Stimulated activated CD8-positive, alpha-beta memory T cell treated with anti-CD3 and anti-CD28 coated beads, Interleukin-7, amount 100 ng/mL, for 4 hours (primary cell): ENCODE results near the gene GRIN3B.
"Not testable (repeated sequence)": the region's sequence is repeated elsewhere in the genome, so short reads cannot be mapped to it uniquely, and the experiment has no call there.

Experiments used
- DNase-seq, 2 donors: peaks; one replicate each; pipeline ENCODE4 v3.0.0-alpha.2; 2020; ENCODE audit warnings: low read depth in 2 of 2

The GRIN3B gene

DNA sequence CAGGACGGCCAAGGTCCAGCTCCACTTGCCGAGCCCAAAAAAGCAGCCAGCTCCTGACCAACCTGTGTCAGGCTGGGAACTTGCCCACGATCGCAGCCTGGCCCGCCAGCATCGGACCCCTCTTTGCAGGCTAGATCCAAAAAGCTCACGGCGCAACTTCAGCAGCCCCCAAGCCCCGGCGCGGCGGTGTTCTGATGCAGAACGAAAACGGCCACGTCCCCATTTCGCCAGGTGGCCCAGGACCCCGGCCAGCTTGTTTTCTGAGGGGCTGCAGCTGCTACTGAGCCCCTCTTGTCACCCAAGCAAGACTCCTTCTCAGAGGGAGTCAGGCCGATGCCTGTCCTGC, 19.4 kb downstream of the GRIN3B start:
- no peak for DNase-seq

GRCh38 chr19:1019980-1020867, 20.0 kb downstream of the GRIN3B start:
- no peak for DNase-seq

GRCh38 chr19:1020868-1021425, 20.7 kb downstream of the GRIN3B start, which contains the start of gene TMEM259:
Gene TMEM259 (minus strand): TSS chr19:1021123. CDS start chr19:1020996, 127 bp downstream.
- peak; percentile 97 to 98 for DNase-seq

DNA sequence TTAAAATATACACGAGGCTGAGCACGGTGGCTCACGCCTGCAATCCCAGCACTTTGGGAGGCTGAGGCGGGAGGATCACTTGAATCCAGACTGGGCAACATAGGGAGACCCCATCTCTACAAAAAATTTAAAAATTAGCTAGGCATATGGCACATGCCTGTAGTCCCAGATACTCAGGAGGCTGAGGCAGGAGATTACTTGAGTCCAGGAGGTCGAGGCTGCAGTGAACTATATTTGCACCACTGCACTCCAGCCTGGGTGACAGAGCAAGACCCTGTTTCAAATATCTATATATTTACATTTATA, 23.6 kb downstream of the GRIN3B start:
- not testable (repeated sequence) for DNase-seq

GRCh38 chr19:1025080-1025479, 24.9 kb downstream of the GRIN3B start:
- DNase-seq = not testable (repeated sequence)

DNA sequence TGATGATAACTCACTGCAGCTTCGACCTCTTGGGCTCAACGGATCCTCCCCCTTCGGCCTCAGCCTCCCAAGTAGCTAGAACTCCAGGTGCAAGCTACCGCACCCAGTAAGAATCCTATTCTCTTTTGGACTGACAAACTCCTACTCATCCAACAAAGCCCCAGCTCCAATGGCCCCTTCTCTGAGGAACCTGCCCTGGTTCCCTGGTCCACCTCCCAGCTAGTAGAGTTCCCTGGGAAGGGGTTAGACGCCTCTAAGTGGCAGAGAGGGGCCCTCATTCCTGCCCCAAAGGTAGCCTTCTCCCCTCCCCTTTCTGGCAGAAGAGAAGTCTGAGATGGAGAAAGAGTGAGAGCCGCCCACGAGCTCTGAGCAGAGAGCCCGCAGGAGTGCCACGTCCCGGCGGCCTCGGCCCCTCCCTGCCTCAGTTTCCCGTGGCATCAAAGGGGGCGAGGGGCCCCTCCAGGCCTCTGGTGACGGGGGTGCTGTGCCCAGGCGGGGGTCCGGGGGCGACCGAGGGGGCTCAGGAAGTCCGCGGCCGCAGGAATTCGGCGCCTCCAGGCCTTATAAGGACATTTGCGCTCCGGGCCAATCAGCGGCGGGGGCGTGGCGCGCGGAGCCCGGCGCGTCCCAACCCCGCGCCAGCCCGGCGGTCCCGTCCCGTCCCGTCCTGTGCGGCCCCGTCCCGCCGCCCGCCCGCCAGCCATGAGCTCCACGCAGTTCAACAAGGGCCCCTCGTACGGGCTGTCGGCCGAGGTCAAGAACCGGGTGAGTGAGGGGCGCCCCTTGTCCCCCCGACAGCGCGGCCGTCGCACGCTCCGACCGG, 26.0 kb downstream of the GRIN3B start, which contains the start of gene CNN2:
TSS of gene CNN2 (plus strand) at position 649 of the 823 bp plus-strand sequence. CDS start at position 703, 54 bp downstream.
- peak in 1 of 2 donors; percentile 59 for DNase-seq

GRCh38 chr19:1026783-1027649, 26.8 kb downstream of the GRIN3B start:
- DNase-seq = no peak

DNA sequence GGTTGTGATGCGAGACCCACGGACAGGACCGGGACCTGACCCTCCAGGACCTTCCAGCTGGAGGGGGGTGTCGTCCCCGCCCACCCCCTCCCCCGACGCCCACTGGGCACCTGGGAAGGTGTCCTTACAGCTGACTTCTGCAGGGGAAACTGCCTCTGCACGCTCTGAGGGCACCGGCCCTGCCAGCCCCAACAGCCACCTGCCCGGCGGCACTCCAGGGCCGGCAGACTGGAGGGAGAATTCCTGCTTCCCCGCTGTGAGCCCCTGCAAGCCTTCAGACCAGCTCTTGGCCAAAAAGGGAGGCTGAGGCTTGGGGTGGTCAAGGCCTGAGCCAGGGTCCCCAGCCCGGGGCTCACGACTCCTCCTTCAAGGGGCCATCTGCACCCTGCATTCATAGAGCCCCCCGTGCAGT, 27.4 kb downstream of the GRIN3B start:
- DNase-seq = no peak

DNA sequence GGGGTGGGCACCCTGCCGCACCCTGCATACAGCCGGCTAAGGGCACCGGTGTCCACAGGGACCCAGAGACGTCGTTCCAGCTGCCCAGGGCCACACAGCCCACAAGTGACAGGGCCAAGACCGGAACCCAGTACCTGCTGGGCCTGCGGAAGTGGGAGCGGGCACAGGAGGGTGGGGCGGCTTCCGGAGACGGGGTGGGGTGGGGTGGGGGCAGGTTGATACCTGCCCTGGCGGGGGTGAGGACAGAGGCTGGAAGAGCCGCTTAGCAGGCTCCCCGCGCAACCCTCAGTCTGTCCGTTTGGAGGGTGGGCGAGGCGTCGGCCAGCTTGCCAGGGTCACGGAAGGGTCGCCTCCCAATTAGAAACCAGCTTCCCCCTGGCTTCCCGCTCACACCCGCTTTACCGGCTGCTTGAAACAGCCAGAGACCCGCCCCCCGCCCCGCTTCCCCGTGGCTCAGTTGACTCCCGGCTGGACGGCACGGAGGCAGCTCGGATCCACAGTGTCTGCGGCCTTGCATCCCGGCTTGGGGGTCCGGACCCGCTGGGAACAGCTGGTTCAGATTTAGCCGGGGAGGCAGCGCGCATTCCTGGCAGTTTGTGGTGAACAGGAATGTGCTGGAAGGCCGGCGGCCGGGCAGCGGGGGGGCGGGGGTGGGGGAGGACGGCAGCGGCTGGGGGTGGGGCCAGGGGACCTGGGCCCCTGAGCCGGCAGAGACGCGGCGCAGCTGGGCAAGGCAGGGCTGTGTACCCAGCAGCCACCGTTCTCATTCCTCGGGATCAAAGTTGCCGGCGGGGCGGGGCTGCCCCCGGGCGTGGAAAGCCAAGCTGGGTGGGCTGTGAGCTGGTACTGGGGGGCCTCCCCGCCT, 28.1 kb downstream of the GRIN3B start:
- no peak for DNase-seq

DNA sequence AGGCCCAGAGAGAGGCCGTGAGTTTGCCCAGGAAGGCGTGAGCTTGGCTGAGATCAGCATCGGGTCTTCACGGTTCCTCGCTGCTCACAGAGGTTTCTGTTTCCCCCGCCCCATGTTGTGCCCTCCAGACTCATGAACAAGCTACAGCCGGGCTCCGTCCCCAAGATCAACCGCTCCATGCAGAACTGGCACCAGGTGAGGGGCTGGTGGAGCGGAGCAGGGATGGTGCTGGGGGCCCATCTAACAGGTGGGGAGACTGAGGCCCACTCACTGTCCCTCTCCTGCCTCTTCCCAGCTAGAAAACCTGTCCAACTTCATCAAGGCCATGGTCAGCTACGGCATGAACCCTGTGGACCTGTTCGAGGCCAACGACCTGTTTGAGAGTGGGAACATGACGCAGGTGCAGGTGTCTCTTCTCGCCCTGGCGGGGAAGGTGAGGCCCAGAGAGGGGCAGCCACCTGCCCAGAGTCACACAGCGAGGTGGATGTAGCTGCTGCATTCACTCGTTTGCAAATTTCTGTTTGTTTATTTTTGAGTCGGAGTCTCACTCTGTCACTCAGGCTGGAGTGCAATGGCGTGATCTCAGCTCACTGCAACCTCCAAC, 32.1 kb downstream of the GRIN3B start:
- DNase-seq = no peak

DNA sequence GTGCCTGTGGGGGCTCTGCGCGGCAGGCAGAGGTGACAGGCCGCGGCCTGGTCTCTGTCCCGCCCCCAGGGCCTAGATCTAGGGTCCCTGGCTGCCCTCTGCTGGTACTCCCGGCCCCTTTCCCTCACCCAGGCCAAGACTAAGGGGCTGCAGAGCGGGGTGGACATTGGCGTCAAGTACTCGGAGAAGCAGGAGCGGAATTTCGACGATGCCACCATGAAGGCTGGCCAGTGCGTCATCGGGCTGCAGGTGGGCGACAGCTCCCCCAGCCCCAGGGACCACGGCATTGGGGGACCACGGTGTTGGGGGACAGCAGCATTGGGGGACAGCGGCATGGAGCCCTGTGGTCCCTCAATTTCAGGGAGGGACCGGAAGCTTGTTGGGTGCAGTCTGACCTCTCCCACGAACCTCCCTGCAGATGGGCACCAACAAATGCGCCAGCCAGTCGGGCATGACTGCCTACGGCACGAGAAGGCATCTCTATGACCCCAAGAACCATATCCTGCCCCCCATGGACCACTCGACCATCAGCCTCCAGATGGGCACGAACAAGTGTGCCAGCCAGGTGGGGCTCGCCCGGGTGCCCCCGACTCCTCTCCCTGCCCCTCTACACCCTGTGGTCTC, 35.9 kb downstream of the GRIN3B start:
- no peak for DNase-seq

DNA sequence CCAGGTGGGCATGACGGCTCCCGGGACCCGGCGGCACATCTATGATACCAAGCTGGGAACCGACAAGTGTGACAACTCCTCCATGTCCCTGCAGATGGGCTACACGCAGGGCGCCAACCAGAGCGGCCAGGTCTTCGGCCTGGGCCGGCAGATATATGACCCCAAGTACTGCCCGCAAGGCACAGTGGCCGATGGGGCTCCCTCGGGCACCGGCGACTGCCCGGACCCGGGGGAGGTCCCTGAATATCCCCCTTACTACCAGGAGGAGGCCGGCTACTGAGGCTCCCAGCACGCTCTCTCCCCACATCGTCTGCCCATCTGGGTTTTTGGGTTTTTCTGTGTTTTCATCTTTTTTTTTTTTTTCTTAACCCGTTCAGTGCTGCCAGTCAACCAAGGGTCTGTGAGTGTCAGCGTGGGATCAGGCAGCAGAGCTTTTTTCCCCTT, 37.4 kb downstream of the GRIN3B start:
- DNase-seq = no peak

GRCh38 chr19:1038978-1039645, 38.9 kb downstream of the GRIN3B start:
- DNase-seq = no peak

DNA sequence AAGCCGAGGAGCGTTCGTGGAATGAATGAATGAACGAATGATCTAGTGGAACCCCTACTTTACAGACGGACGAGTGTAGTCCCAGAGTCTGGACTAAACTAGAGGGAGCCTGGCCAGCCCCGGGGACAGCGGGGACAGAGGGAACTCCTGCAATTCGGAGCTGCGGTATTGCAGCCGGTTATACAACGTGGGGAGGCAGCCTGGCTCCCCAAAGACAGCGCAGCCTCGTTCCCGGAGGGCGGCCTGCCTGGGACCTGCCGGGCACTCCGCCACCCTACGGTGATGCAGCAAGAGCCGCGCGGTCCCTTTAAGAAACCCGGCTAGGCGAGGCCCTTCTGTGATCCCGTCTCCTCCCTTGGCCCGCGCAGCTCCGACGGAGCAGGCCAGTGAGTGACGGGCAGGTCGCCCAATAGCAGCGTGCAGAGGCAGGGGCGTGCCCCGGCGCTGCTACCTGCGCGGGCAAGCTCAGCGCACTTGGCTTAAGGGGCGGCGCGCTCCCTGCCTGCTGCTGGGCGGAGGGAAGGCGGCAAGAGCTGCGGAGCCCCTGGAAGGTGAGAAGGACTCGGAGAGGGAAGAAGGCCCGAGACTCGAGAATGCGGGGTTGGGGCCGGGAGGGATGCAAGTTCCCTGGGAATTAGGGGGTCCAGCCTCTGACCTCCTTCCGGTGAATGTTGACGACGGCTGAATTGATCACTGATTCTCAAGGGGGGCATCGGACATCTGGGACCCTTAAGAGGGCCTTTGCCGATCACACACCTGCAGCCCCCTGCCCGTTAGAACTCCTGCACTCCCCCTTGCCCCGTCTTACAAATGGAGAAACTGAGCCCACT, 39.6 kb downstream of the GRIN3B start, which contains the start of gene ABCA7:
TSS of gene ABCA7 (plus strand) at position 462 of the 830 bp plus-strand sequence. CDS start 1,255 bp downstream, outside the sequence.
- peak; percentile 98 to 99 for DNase-seq

- peak; percentile 86 to 87 for DNase-seq
Measured at GRCh38 chr19:1040476-1041271, 40.5 kb downstream of the GRIN3B start.

DNA sequence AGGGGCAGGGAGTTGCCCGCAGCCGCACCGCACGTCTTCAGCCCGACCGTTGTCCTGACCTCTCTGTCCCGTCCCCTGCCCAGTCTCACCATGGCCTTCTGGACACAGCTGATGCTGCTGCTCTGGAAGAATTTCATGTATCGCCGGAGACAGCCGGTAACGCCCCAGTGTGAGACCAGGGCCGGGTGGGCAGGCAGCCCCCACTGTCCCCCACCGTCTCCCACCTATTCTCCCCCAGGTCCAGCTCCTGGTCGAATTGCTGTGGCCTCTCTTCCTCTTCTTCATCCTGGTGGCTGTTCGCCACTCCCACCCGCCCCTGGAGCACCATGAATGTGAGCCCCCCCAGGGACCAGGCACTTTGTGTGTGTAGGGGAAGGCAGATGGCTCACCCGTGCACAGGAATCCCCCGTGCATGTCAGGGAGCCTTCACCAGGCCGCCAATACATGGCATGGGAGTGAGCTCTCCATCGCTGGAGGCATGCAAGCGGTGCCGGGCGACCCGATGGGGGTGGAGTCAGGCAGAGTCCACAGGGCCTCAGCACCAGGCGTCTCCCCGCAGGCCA, 41.1 kb downstream of the GRIN3B start:
- no peak for DNase-seq
